HG03575 (cell line): ENCODE results near the gene PJA2.

Experiments used
- ATAC-seq: cut with Tn5 transposase; IDR thresholded peaks from one replicate; pipeline ENCODE4 v1.9.1; 2021; ENCODE audit not compliant: unreplicated experiment, insufficient number of reproducible peaks, low FRiP score; ENCODE audit errors: extremely low read depth

PJA2 gene

GRCh38 chr5:109359642-109360041 is 50.1 kb downstream of the PJA2 start:
- no peak for ATAC-seq

GRCh38 chr5:109357807-109358206 is 52.0 kb downstream of the PJA2 start:
- no peak for ATAC-seq

GRCh38 chr5:109354761-109355160 is 55.0 kb downstream of the PJA2 start:
- no peak for ATAC-seq

- ATAC-seq = no peak
Measured at GRCh38 chr5:109351988-109352864, 57.5 kb downstream of the PJA2 start.

GRCh38 chr5:109350537-109351270 is 59.1 kb downstream of the PJA2 start:
- ATAC-seq = no peak

- no peak for ATAC-seq
Measured at GRCh38 chr5:109349388-109349787, 60.4 kb downstream of the PJA2 start.

- no peak for ATAC-seq
Measured at GRCh38 chr5:109347252-109347888, 62.4 kb downstream of the PJA2 start.

GRCh38 chr5:109345699-109346098 is 64.1 kb downstream of the PJA2 start:
- no peak for ATAC-seq

GRCh38 chr5:109340351-109340750 is 69.4 kb downstream of the PJA2 start:
- no peak for ATAC-seq

- no peak for ATAC-seq
Measured at GRCh38 chr5:109335114-109335513, 74.7 kb downstream of the PJA2 start.

GRCh38 chr5:109334056-109334455 is 75.7 kb downstream of the PJA2 start:
- no peak for ATAC-seq

- no peak for ATAC-seq
Measured at GRCh38 chr5:109329333-109330237, 80.2 kb downstream of the PJA2 start.

GRCh38 chr5:109328626-109329025 is 81.1 kb downstream of the PJA2 start:
- ATAC-seq = no peak

GRCh38 chr5:109327570-109327969 is 82.2 kb downstream of the PJA2 start:
- no peak for ATAC-seq

- no peak for ATAC-seq
Measured at GRCh38 chr5:109326919-109327318, 82.9 kb downstream of the PJA2 start.

GRCh38 chr5:109325456-109325855 is 84.3 kb downstream of the PJA2 start:
- ATAC-seq = no peak

- ATAC-seq = no peak
Measured at GRCh38 chr5:109324931-109325330, 84.8 kb downstream of the PJA2 start.

- ATAC-seq = no peak
Measured at GRCh38 chr5:109324351-109324750, 85.4 kb downstream of the PJA2 start.

- ATAC-seq = no peak
Measured at GRCh38 chr5:109322694-109323093, 87.1 kb downstream of the PJA2 start.
